GM23338 (cell line): ENCODE data around the gene CD22. TPM values are rescaled to one million over a fixed set of nuclear protein-coding genes. Genes with fewer than 3 reads are reported as not detected.

Experiments used
- ATAC-seq: fragments of 200-7000 bp; cut with Tn5 transposase; 3 replicates; pipeline ENCODE4 v1.9.1; 2020
- DNase-seq: peaks from one replicate; pipeline ENCODE4 v3.0.0-alpha.2; 2015; ENCODE audit warnings: low spot score
- H2AFZ ChIP-seq: fragments of 200-600 bp; sonication (generic); 2 replicates; pipeline ENCODE4 v1.8.0; 2016; ENCODE audit warnings: antibody characterized with exemption, mild to moderate bottlenecking, moderate library complexity
- H3F3A ChIP-seq: fragments of 200-600 bp; sonication (generic); replicated peaks from 2 replicates; pipeline ENCODE4 v1.8.0; 2017; ENCODE audit warnings: antibody characterized with exemption, mixed run types, low read depth
- H3K27ac ChIP-seq: fragments of 200-600 bp; sonication (generic); 2 replicates; pipeline ENCODE4 v1.6.1; 2016; ENCODE audit warnings: low read depth
- H3K27me3 ChIP-seq: fragments of 200-600 bp; sonication (generic); 2 replicates; pipeline ENCODE4 v1.8.0; 2016; ENCODE audit warnings: mild to moderate bottlenecking, mixed run types, moderate library complexity; ENCODE audit not compliant: insufficient read depth
- H3K36me3 ChIP-seq: fragments of 200-600 bp; sonication (generic); 2 replicates; pipeline ENCODE4 v1.8.0; 2016; ENCODE audit warnings: mild to moderate bottlenecking; ENCODE audit not compliant: insufficient read depth
- H3K4me1 ChIP-seq: fragments of 200-600 bp; sonication (generic); 2 replicates; pipeline ENCODE4 v1.8.0; 2016; ENCODE audit warnings: mild to moderate bottlenecking, moderate library complexity; ENCODE audit not compliant: insufficient read depth
- H3K4me2 ChIP-seq: fragments of 200-600 bp; sonication (generic); 2 replicates; pipeline ENCODE4 v1.7.1; 2017; ENCODE audit warnings: mixed run types
- H3K4me3 ChIP-seq: fragments of 200-600 bp; sonication (generic); 2 replicates; pipeline ENCODE4 v1.6.1; 2016; ENCODE audit warnings: mixed run types
- H3K79me2 ChIP-seq: fragments of 200-600 bp; sonication (generic); replicated peaks from 2 replicates; pipeline ENCODE4 v1.8.0; 2017; ENCODE audit warnings: mild to moderate bottlenecking; ENCODE audit not compliant: insufficient read depth
- H3K9me2 ChIP-seq: fragments of 200-600 bp; sonication (generic); 2 replicates; pipeline ENCODE4 v1.8.0; 2017; ENCODE audit not compliant: insufficient read depth
- H4K20me1 ChIP-seq: fragments of 200-600 bp; sonication (generic); replicated peaks from 2 replicates; pipeline ENCODE4 v1.8.0; 2017; ENCODE audit warnings: mild to moderate bottlenecking; ENCODE audit not compliant: insufficient read depth
- H3K27ac Mint-ChIP-seq: 2 replicates; pipeline ENCODE4 v1.8.0; 2020; ENCODE audit warnings: inconsistent platforms, mild to moderate bottlenecking, moderate library complexity, mixed read lengths
- H3K27me3 Mint-ChIP-seq: 3 replicates; pipeline ENCODE4 v1.8.0; 2022; ENCODE audit warnings: low read depth, mild to moderate bottlenecking, moderate library complexity, mixed read lengths, inconsistent platforms; ENCODE audit not compliant: insufficient read depth, poor library complexity
- H3K36me3 Mint-ChIP-seq: 3 replicates; pipeline ENCODE4 v1.8.0; 2021; ENCODE audit warnings: low read depth, mild to moderate bottlenecking, inconsistent platforms, moderate library complexity, mixed read lengths
- H3K4me1 Mint-ChIP-seq: 3 replicates; pipeline ENCODE4 v1.8.0; 2020; ENCODE audit warnings: mild to moderate bottlenecking, inconsistent platforms, mixed read lengths
- H3K4me3 Mint-ChIP-seq: 3 replicates; pipeline ENCODE4 v1.8.0; 2021; ENCODE audit warnings: moderate library complexity, mild to moderate bottlenecking, inconsistent platforms, mixed read lengths
- H3K9me3 Mint-ChIP-seq: 3 replicates; pipeline ENCODE4 v1.8.0; 2020; ENCODE audit warnings: moderate library complexity, mild to moderate bottlenecking, inconsistent platforms, mixed read lengths
- CREB1 ChIP-seq: fragments of 250-450 bp; sonication (Bioruptor Pico); IDR thresholded peaks from 2 replicates; pipeline ENCODE4 v1.5.0; 2020; ENCODE audit warnings: low read depth, mild to moderate bottlenecking, moderate library complexity
- EZH2 ChIP-seq: fragments of 200-600 bp; sonication (generic); IDR thresholded peaks from one replicate; pipeline ENCODE4 v1.8.0; 2017; ENCODE audit warnings: antibody characterized with exemption, mild to moderate bottlenecking, low read depth; ENCODE audit not compliant: unreplicated experiment
- EZH2phosphoT487 ChIP-seq: fragments of 200-600 bp; sonication (generic); IDR thresholded peaks from one replicate; pipeline ENCODE4 v1.8.1; 2018; ENCODE audit warnings: antibody characterized with exemption; ENCODE audit not compliant: unreplicated experiment
- JUNB ChIP-seq: IDR thresholded peaks from one replicate; pipeline ENCODE4 v1.6.1; 2016; ENCODE audit warnings: antibody characterized with exemption; ENCODE audit not compliant: unreplicated experiment
- NANOG ChIP-seq: IDR thresholded peaks from 2 replicates; pipeline ENCODE4 v1.6.1; 2016; ENCODE audit warnings: antibody characterized with exemption, borderline replicate concordance
- POLR2AphosphoS5 ChIP-seq: IDR thresholded peaks from 2 replicates; pipeline ENCODE4 v1.6.1; 2016; ENCODE audit warnings: antibody characterized with exemption, low read depth
- STAT1 ChIP-seq: IDR thresholded peaks from one replicate; pipeline ENCODE4 v1.6.1; 2016; ENCODE audit warnings: antibody characterized with exemption; ENCODE audit not compliant: unreplicated experiment
- ZNF114 ChIP-seq: fragments of 250-450 bp; sonication (Bioruptor Pico); IDR thresholded peaks from 2 replicates; pipeline ENCODE4 v1.5.0; 2020; ENCODE audit warnings: mild to moderate bottlenecking, moderate library complexity
- ZNF331 ChIP-seq: fragments of 250-450 bp; sonication (Bioruptor Pico); IDR thresholded peaks from 2 replicates; pipeline ENCODE4 v1.5.0; 2020; ENCODE audit warnings: low read depth, mild to moderate bottlenecking, moderate library complexity
- polyA plus RNA-seq: library from polyadenylated mRNA; unstranded; fragments of >200 nt; fragmentation: Nextera tagmentation; extraction: Ambion mirVana; gene quantifications from 2 replicates; pipeline ENCODE4 v1.2.1, GENCODE V29; 2016
- total RNA-seq: library from RNA; depleted of rRNA; stranded (reverse); fragments of >200 nt; shearing (Covaris generic); gene quantifications from 2 replicates; pipeline ENCODE4 v1.2.3, GENCODE V29; 2014
- TF ChIP-seq, protein P1 (sequence below), 2 experiments: fragments of 200-600 bp in 1 of 2; sonication (generic) in 1 of 2; conservative IDR thresholded peaks; 2 replicates each; pipeline versions ENCODE4 v1.5.1 to v1.6.1; 2016 to 2017; ENCODE audit warnings: antibody characterized with exemption in 2 of 2, low read depth in 2 of 2, mild to moderate bottlenecking in 2 of 2, moderate library complexity in 1 of 2
- TF ChIP-seq, protein P2 (sequence below): IDR thresholded peaks from 2 replicates; pipeline ENCODE4 v1.6.1; 2016; ENCODE audit warnings: antibody characterized with exemption
- TF ChIP-seq, protein P3 (sequence below): fragments of 250-450 bp; sonication (Bioruptor Pico); IDR thresholded peaks from 2 replicates; pipeline ENCODE4 v1.5.0; 2020; ENCODE audit warnings: mild to moderate bottlenecking, moderate library complexity
- TF ChIP-seq, protein P4 (sequence below): IDR thresholded peaks from one replicate; pipeline ENCODE4 v1.6.1; 2018; ENCODE audit warnings: antibody characterized with exemption; ENCODE audit not compliant: unreplicated experiment

CD22 gene
- total and polyA plus RNA-seq, 2 experiments from 2014 or later: 0.10 to 0.32 TPM

DNA sequence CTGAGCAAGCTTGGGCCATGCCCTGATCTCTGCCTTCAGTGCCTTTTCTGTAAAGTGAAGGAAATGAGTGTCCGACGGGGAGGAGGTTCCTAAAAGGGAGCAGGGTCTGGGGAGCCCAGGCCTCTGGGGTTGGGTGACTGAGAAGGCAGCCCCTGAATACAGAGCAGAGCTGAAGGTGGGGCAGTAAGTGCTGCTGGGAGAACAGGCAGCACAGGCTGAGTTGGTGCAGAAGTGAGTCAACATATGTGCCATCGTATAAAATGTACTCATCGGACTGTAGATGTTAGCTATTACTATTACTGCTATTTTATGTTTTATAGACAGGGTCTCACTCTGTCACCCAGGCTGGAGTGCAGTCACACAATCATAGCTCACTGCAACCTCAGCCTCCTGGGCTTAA is 47.7 kb upstream of the CD22 start:
- H2AFZ ChIP-seq: no peak overlapping the region
- Mint-ChIP-seq H3K4me1 (peaks cover 11% of the 10 kb centered on the region), H3K27me3 (peaks cover 24% of the 10 kb centered on the region), H3K9me3 (no peaks in the 10 kb centered on the region; the same call in 2 of the 3 replicates), H3K4me3 (no peak overlapping the region), H3K36me3 (peaks cover 17% of the 10 kb centered on the region), H3K27ac (no peak overlapping the region)
- no peaks in the 10 kb centered on the region for H4K20me1 ChIP-seq
- H3F3A ChIP-seq: no peaks in the 10 kb centered on the region
- no peak overlapping the region for H3K27ac ChIP-seq
- H3K4me3 ChIP-seq: no peak overlapping the region
- H3K9me2 ChIP-seq: no peaks in the 10 kb centered on the region
- ATAC-seq (no peak), DNase-seq (no peak)
- H3K27me3 ChIP-seq: no peaks in the 10 kb centered on the region
- TF ChIP-seq, protein P1, sequence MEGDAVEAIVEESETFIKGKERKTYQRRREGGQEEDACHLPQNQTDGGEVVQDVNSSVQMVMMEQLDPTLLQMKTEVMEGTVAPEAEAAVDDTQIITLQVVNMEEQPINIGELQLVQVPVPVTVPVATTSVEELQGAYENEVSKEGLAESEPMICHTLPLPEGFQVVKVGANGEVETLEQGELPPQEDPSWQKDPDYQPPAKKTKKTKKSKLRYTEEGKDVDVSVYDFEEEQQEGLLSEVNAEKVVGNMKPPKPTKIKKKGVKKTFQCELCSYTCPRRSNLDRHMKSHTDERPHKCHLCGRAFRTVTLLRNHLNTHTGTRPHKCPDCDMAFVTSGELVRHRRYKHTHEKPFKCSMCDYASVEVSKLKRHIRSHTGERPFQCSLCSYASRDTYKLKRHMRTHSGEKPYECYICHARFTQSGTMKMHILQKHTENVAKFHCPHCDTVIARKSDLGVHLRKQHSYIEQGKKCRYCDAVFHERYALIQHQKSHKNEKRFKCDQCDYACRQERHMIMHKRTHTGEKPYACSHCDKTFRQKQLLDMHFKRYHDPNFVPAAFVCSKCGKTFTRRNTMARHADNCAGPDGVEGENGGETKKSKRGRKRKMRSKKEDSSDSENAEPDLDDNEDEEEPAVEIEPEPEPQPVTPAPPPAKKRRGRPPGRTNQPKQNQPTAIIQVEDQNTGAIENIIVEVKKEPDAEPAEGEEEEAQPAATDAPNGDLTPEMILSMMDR (conservative IDR thresholded peaks at IDR 0.05; ENCODE audit: low read depth in 2 of 2): no peak
- TF ChIP-seq, protein P2, sequence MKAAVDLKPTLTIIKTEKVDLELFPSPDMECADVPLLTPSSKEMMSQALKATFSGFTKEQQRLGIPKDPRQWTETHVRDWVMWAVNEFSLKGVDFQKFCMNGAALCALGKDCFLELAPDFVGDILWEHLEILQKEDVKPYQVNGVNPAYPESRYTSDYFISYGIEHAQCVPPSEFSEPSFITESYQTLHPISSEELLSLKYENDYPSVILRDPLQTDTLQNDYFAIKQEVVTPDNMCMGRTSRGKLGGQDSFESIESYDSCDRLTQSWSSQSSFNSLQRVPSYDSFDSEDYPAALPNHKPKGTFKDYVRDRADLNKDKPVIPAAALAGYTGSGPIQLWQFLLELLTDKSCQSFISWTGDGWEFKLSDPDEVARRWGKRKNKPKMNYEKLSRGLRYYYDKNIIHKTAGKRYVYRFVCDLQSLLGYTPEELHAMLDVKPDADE: no peak
- TF ChIP-seq, protein P3, sequence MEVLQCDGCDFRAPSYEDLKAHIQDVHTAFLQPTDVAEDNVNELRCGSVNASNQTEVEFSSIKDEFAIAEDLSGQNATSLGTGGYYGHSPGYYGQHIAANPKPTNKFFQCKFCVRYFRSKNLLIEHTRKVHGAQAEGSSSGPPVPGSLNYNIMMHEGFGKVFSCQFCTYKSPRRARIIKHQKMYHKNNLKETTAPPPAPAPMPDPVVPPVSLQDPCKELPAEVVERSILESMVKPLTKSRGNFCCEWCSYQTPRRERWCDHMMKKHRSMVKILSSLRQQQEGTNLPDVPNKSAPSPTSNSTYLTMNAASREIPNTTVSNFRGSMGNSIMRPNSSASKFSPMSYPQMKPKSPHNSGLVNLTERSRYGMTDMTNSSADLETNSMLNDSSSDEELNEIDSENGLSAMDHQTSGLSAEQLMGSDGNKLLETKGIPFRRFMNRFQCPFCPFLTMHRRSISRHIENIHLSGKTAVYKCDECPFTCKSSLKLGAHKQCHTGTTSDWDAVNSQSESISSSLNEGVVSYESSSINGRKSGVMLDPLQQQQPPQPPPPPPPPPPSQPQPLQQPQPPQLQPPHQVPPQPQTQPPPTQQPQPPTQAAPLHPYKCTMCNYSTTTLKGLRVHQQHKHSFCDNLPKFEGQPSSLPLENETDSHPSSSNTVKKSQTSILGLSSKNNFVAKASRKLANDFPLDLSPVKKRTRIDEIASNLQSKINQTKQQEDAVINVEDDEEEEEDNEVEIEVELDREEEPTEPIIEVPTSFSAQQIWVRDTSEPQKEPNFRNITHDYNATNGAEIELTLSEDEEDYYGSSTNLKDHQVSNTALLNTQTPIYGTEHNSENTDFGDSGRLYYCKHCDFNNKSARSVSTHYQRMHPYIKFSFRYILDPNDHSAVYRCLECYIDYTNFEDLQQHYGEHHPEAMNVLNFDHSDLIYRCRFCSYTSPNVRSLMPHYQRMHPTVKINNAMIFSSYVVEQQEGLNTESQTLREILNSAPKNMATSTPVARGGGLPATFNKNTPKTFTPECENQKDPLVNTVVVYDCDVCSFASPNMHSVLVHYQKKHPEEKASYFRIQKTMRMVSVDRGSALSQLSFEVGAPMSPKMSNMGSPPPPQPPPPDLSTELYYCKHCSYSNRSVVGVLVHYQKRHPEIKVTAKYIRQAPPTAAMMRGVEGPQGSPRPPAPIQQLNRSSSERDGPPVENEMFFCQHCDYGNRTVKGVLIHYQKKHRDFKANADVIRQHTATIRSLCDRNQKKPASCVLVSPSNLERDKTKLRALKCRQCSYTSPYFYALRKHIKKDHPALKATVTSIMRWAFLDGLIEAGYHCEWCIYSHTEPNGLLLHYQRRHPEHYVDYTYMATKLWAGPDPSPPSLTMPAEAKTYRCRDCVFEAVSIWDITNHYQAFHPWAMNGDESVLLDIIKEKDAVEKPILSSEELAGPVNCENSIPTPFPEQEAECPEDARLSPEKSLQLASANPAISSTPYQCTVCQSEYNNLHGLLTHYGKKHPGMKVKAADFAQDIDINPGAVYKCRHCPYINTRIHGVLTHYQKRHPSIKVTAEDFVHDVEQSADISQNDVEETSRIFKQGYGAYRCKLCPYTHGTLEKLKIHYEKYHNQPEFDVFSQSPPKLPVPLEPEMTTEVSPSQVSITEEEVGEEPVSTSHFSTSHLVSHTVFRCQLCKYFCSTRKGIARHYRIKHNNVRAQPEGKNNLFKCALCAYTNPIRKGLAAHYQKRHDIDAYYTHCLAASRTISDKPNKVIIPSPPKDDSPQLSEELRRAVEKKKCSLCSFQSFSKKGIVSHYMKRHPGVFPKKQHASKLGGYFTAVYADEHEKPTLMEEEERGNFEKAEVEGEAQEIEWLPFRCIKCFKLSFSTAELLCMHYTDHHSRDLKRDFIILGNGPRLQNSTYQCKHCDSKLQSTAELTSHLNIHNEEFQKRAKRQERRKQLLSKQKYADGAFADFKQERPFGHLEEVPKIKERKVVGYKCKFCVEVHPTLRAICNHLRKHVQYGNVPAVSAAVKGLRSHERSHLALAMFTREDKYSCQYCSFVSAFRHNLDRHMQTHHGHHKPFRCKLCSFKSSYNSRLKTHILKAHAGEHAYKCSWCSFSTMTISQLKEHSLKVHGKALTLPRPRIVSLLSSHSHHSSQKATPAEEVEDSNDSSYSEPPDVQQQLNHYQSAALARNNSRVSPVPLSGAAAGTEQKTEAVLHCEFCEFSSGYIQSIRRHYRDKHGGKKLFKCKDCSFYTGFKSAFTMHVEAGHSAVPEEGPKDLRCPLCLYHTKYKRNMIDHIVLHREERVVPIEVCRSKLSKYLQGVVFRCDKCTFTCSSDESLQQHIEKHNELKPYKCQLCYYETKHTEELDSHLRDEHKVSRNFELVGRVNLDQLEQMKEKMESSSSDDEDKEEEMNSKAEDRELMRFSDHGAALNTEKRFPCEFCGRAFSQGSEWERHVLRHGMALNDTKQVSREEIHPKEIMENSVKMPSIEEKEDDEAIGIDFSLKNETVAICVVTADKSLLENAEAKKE (CRISPR knock-in tag): no peak
- no peak for TF ChIP-seq CREB1 (CRISPR knock-in tag)
- no peak for TF ChIP-seq STAT1
- TF ChIP-seq NANOG: no peak
- no peak for TF ChIP-seq EZH2
- no peak for TF ChIP-seq EZH2phosphoT487
- TF ChIP-seq, protein P4, sequence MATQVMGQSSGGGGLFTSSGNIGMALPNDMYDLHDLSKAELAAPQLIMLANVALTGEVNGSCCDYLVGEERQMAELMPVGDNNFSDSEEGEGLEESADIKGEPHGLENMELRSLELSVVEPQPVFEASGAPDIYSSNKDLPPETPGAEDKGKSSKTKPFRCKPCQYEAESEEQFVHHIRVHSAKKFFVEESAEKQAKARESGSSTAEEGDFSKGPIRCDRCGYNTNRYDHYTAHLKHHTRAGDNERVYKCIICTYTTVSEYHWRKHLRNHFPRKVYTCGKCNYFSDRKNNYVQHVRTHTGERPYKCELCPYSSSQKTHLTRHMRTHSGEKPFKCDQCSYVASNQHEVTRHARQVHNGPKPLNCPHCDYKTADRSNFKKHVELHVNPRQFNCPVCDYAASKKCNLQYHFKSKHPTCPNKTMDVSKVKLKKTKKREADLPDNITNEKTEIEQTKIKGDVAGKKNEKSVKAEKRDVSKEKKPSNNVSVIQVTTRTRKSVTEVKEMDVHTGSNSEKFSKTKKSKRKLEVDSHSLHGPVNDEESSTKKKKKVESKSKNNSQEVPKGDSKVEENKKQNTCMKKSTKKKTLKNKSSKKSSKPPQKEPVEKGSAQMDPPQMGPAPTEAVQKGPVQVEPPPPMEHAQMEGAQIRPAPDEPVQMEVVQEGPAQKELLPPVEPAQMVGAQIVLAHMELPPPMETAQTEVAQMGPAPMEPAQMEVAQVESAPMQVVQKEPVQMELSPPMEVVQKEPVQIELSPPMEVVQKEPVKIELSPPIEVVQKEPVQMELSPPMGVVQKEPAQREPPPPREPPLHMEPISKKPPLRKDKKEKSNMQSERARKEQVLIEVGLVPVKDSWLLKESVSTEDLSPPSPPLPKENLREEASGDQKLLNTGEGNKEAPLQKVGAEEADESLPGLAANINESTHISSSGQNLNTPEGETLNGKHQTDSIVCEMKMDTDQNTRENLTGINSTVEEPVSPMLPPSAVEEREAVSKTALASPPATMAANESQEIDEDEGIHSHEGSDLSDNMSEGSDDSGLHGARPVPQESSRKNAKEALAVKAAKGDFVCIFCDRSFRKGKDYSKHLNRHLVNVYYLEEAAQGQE: no peak
- TF ChIP-seq ZNF331: no peak
- TF ChIP-seq ZNF114 (CRISPR knock-in tag): no peak
- TF ChIP-seq JUNB: no peak
- no peak for TF ChIP-seq POLR2AphosphoS5
- H3K4me2 ChIP-seq: no peak overlapping the region
- H3K36me3 ChIP-seq: no peaks in the 10 kb centered on the region
- no peaks in the 10 kb centered on the region for H3K79me2 ChIP-seq
- H3K4me1 ChIP-seq: 0 out of 2 replicates have a peak, but pooled peaks cover 8% of the 10 kb centered on the region
